GM21737 (cell line): ENCODE results near the gene TWNK.
"Not testable (repeated sequence)": the region's sequence is repeated elsewhere in the genome, so short reads cannot be mapped to it uniquely, and the experiment has no call there.

Experiments
- ATAC-seq: cut with Tn5 transposase; IDR thresholded peaks from one replicate; pipeline ENCODE4 v1.9.1; 2021; ENCODE audit warnings: mild to moderate bottlenecking, moderate library complexity; ENCODE audit not compliant: unreplicated experiment

The TWNK gene

DNA sequence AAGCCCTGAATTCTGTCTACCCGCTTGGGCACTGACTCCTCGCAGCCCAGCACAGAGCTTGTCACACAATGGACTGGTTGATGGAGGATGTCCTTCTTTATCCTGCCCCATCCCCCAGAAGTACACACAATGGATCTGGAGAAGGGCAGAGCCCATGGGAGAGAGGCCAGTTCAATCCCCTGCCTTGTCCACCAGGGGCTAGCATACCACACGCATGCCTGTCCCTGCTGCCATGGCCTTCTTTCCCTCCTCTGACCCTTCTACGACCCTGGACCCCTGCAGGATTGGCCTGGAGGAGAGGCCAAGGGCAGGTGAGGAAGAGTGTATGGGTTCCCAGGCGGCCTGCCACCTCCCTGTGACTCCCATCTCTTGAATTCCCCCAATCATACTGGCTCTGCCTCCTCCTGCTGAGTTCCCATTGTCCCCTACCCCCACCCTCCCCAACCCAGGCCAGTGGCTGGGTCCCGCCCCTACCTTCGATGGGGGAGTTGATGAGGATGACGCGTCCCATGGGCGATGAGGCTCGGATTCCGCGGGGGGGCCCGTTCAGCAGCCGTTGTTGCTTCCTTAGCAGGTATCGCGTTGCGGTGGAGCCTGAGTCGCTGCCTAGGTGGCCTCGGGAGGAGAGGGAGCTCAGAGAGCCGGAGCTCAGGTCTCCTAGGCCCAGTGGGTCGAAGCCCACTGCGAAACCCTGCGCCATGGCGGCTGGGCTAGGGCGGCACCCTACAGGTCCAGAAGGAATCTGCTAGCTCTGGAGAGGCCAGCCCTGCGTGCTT is 42.4 kb downstream of the TWNK start:
- no peak for ATAC-seq

DNA sequence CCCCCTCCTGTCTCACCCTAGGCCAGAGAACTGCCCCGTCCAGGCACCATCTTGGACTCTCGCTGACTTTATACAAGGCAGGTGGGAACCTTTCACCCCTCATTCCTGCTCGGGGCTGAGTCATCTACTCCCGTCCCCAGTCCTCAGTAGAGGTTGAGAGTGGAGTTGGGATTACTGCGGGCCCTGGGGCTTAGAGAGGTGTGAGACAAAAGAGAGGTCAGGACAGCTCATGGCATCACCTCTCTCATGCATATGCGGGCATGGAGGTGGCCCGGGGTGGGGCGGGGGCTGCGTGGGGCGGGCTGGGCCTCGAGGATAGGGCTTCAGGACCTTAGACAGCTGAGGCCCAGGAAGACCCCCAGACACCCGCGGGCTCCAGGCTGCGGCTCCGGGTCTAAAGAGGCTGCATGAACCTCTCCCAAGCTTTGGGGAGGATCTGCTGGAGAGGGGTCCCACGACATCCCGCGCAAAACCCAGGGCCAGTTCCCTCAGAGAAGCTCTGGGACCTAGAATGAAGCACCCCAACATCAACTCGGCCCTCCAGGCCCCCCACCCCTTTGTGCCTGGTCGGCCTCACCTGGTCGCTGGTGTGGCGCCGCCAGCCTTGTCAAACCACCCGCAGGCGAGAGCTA is 43.3 kb downstream of the TWNK start:
- ATAC-seq: no peak

DNA sequence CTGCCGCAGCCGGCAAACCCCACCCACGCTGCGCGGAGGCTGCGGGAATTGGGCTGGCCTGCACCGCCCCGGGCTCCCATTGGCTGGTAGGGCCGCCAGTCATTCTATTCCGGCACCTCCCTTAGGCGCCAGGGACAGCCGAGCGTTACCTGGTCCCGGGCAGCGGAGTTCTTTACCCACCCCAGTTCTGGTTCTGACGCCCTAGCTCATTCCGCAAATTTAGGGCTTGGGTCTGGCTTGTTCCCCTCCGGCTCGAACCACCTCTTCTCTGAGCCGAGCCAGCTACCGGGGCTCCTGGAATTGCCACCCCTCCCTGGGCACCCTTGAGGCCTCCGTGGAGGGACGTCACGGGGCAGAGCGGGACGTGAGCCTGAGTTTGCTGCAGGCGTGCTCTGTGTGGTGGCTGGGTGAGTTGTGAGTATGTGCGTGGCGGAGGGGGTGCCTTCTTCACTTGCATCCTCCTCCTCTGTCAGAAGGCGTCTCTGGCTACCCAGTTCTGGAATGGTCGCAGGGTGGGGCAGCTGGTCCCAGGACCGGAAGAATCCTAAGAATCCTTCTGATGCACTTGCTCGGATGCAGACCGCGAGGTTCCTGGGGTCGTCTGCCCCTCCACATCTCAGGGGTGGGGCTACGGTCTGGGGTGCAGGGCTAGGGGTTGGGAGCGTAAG is 43.9 kb downstream of the TWNK start, which contains the start of the genes PDZD7 and SFXN3:
PDZD7 (minus strand) TSS at position 2 of the 668 bp plus-strand sequence. CDS start 910 bp downstream, outside the sequence.
SFXN3 (plus strand) TSS at position 107 of the 668 bp plus-strand sequence. CDS start 3,461 bp downstream, outside the sequence.
- ATAC-seq: peak; percentile 81

DNA sequence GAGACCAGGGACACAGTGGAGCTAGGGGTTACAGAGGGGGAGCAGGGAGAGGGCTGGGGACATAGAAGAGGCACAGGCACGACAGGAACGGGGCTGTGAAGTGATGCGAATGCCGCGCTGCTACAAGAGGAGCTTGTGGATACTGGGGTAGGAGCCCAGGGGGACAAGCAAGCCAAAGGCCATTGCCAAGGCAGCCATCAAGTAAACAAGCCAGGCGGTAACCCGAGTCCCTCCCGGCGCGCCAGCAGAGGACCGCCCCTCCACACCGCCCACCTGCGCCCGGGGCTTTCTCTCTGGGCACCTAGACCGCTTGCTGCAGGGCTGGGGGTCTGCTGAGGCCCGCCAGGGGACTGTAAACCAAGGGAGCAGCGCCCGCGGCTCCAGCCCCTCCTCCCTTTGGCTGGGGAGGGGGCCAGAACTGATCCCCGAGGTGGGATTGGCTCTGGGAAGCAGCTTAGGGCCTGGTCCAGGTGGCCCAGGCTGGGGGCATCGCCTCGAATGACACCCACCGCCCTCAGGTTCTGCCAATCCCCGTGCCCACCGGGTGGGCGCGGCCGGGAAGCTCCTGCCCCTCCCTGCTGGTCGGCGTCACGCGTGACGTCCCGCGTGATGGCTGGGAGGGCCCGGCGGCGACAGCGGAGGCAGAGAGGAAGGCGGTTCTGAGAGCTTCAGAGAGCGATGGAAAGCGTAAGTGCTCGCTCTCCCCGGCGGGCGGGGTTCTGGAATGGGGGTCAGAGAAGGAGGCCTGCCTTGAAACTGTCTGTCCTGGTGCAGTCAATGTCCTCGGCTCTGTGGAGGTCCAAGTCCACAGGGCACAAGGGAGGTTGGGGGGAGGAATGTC is 44.7 kb downstream of the TWNK start:
- no peak for ATAC-seq

DNA sequence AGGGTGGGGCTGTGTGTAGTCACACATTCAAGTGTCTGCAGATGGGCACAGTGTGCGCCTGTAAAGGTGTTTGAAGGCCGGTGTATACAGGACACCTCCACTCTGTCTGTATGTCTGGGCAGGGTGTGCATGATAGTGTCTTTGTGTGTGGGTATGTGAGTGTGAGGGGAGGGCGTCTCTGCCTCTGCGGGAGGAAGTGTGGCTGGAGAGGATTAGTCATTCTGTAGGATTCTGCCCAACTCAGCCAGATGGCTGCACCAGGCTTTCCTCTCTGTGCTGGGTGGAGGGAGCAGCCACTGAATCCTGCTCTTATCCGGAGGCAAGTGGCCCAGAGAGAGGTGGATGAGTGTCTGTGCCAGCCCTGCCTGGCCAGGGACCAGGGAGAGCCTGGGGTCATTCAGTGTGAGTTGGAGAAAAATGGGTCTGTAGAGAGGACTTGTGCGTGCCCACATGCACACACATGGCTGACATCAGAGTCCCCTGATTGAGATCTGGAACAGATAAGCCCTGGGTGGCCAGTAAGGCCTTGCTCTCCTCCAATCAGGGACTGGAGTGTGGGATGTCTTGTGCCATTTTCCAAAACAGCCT is 45.4 kb downstream of the TWNK start:
- no peak for ATAC-seq

DNA sequence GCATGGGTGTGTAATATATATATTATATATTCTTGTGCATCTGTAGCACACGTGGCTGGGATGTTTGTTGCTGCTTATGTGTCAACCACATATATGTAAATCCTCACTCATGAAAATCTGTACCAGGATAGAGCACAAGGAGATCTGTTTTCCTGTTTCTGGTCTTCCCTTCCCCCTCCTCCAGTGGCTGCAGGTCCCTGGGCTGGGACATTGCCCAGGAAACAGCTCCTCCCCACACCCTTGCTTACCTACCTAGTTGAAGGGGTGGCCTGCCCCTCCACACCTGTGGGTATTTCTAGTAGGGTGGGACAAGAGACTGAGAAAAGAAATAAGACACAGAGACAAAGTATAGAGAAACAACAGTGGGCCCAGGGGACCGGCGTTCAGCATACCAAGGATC is 45.9 kb downstream of the TWNK start:
- ATAC-seq: no peak

DNA sequence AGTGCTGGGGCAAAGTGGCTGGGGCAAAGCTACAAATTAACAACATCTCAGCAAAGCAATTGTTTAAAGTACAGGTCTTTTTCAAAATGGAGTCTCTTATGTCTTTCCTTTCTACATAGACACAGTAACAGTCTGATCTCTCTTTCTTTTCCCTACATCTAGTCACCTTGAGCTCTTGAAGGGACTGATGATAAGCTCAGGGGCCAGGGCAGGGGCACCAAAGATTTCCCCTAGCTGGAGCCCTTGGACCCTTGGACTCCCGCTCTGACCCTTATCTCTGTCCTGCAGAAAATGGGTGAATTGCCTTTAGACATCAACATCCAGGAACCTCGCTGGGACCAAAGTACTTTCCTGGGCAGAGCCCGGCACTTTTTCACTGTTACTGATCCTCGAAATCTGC is 47.1 kb downstream of the TWNK start:
- ATAC-seq: not testable (repeated sequence)

DNA sequence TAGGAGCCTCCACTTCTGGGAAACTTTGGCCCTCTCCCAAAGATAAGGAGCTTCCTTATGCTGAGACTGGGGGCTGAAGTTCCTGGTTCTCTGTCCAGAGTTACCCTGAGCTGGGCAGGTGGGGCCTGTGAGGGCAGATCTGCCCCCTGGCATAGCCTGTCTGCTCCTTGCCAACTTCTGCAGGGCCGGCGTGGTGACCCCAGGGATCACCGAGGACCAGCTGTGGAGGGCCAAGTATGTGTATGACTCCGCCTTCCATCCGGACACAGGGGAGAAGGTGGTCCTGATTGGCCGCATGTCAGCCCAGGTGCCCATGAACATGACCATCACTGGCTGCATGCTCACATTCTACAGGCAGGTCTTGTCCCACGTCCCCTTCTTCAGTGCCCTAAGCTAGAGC is 48.0 kb downstream of the TWNK start:
- ATAC-seq: no peak

DNA sequence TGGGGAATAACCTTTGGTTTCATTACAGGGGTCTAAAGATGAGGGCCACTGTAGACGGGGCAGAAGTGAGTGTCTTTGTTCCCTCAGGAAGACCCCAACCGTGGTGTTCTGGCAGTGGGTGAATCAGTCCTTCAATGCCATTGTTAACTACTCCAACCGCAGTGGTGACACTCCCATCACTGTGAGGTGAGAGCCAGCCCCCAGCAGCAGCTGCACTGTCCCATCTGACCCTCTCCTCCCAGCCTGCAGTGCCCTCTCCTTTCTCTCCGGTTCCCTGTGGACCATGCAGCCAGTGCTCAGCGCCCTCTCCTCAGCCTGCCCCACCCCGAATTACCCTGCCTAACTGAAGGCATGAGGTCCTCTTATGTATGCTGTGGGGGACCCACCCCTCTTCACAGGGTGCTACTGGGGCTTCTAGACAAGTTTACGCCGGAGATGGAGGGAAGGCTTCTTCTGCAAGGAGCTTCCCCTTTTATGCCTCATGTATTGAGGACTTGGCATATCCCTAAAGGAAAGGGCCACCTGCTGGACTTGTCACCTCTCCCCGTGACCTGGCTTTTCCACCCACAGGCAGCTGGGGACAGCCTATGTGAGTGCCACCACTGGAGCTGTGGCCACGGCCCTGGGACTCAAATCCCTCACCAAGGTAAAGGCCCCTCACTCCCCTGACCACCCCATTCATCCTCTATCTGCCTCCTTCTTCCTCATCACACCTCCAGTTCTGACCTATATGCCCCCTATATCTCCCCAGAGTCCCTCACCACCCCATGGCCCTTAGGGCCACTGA is 48.8 kb downstream of the TWNK start:
- no peak for ATAC-seq

DNA sequence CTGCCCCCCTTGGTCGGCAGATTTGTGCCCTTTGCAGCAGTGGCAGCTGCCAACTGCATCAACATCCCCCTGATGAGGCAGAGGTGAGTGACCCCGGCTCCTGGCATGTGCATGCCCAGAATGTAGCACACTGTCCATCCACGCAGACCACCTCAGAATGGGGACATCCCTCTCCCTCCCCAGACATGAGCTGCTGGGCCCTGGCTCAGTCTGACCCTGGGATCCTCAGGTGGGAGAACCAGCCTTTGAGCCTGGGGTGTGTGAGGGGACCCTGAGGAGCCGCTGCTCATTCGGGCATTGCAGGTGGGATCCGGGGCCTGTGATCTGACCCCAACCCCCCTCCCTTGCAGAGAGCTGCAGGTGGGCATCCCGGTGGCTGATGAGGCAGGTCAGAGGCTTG is 49.4 kb downstream of the TWNK start:
- ATAC-seq: no peak

DNA sequence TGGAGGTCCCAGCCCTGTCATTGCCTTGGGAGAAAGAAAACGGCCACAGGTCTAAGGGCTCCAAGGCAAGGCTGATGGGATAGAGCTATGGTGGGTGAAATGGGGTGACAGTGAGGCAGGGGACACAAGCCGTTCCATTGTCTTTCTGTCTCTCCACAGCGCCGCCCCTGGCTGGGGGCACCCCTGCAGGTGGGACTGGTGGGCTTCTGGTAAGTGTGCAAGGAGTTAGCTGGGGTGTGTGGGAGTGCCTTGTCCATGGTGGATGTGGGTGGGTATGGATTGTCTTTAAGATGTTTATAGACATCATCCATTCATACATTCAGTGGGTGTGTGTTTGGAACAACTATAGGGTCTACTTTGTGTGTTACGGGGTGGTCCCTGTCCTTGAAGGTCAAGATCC is 51.1 kb downstream of the TWNK start:
- ATAC-seq: no peak

DNA sequence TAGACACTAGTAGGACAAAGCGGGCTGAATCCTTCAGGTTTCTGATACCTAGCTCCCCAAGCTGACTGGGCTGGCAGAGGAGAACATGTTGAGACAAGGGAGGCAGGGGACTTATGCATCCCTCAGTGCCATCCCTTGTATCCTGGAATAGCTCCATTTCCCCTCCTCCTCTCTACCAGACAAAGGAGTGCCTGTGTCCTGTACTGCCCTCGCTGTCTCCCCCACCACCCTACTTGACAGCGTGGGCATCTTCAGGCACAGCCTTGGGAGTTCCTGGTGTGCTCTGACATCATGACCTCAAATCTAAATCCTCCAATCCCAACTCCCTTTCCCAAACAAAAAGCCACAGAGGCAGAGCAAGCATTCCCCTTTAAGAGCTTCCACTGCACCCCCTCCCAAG is 52.7 kb downstream of the TWNK start:
- ATAC-seq: no peak

DNA sequence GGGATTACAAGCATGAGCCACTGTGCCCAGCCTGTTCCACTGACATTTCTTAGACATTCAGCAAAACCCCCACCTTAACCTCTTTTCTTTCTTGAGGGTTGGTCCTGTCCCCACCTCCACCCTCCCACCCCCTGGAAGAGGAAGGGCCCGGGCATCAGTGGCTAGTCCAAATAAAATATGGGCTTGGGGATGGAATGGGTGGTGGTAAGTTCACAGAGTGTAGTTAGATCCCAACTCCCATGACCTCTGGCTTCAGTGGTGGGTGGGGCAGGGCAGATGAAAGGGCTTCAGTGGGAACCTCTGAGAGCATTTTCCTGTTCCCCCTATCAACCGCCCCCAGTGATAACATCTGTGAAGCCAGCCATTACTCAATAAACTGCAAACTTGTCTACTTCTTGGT is 53.5 kb downstream of the TWNK start:
- ATAC-seq: no peak

DNA sequence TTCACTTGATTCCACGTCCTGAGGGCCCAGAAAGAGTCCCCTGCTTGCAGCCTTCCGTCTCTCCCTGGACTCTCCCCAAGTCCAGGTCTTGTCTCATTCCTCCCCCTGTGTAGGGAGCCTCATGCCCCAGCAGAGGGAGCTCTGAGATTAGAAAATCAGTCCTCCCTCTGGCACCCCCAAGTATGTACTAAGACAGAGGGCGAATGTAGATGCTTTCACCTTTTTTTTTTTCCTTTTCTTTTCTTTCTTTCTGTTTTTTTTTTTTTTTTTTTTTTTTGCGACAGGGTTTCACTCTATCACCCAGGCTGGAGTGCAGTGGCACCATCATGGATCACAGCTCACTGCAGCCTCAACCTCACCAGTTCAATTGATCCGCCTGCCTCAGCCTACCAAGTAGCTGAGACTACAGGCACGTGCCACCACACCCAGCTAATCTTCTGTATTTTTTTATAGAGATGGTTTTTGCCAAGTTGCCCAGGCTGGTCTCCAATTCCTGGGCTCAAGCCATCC is 54.0 kb downstream of the TWNK start:
- ATAC-seq: peak; percentile 69

DNA sequence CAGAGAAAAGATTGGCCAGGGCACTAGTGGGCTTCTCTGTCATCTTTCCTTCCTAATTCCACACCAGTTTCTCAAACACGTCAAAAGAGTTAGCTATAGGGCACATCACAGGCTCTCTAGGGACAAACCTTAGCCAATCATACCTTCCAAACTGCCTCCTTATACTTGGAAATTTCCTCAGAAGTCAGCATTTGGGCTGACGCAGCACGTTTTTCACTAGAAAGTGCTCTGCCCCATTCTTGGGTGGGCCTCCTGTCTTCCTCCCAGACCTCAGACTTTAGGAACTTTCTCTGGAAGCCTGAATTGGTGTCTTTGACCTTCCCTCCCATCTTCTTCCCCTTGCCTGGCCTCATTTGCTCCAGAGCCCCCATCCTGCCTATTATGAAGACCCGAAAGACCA is 54.8 kb downstream of the TWNK start:
- no peak for ATAC-seq

DNA sequence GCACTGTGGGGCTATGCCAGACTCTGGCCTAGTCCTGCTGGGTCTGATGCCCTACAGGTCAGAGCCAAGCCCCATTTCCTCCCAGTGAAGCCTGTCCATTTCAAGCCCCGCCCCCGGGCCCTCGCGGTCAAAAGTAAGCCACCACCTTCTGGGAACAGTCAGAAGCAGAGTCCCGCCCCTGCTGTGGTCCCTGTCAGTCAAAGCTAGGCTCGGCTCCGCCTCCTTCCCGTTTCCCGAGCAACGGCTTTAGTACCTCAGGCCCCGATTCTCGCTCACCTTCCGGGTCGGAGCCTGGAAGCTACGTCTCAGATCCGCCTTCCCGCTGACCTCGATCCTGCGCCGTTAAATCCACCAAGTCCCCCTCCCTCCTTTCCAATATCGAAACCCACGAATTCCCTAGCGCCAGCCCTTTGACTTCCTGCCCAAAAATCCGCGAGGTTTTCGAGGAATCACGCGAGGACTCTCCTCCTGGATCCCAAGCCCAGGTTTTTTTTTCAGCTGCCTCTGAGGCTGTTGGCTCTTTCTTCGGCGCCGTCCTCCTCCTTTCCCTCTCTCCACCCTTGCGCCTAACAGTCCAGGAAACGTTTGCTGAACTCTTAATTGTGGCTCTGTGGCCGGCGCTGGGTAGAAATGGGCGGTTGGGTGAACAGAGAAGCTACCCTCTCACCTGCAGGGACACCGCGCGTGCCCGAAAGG is 55.5 kb downstream of the TWNK start:
- peak; percentile 88 for ATAC-seq

DNA sequence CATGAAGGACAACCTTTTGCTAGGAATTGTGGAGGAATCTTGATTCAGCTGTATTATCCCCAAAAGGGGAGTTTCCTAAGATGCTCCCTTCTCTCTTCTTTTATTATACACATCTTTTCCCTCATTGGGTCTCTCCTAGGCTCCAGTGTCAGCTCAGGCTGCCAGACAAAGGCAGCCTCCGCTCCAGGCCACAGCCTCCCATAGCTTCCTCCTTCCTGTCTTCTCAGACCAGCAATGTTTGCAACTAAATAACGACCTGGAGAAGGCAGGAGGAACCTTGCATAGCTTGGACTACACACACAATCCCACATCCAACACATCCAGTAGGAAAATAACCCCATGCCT is 56.0 kb downstream of the TWNK start:
- no peak for ATAC-seq
